ENCODE results near the gene CYP1A2.
"Not testable (repeated sequence)": the region's sequence is repeated elsewhere in the genome, so short reads cannot be mapped to it uniquely, and the experiment has no call there.

Gene CYP1A2, protein sequence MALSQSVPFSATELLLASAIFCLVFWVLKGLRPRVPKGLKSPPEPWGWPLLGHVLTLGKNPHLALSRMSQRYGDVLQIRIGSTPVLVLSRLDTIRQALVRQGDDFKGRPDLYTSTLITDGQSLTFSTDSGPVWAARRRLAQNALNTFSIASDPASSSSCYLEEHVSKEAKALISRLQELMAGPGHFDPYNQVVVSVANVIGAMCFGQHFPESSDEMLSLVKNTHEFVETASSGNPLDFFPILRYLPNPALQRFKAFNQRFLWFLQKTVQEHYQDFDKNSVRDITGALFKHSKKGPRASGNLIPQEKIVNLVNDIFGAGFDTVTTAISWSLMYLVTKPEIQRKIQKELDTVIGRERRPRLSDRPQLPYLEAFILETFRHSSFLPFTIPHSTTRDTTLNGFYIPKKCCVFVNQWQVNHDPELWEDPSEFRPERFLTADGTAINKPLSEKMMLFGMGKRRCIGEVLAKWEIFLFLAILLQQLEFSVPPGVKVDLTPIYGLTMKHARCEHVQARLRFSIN

DNA sequence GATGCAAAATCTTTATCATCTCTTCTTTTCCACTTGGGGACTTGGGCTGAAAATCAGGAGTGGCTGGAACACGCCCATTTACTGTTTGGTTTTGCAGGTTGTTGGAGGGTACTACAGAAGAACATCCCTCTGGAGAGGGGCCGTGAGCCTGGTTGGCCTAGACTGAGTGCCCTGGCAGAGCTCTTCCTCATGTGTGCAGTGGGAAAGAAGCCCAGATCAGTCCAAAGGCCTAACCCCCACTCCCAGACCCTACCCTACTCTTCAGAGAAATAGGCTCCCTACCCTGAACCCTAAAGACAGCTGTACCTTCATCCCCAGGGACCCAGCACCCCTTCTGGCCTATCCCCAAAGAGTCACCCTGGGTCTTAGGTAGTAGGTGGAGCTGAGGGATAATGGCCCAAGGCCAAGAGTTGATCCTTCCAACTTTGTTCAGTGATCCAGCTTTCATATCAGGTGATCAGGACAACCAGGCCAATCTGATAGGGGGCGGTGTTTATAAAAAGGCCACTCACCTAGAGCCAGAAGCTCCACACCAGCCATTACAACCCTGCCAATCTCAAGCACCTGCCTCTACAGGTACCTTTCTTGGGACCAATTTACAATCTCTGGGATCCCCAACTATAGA, at the start of gene CYP1A2:
Gene CYP1A2, plus strand, starts transcription at position 524 of the 625 bp plus-strand sequence. CDS start 894 bp downstream, outside the sequence.
- DNase-seq, result no peak

DNA sequence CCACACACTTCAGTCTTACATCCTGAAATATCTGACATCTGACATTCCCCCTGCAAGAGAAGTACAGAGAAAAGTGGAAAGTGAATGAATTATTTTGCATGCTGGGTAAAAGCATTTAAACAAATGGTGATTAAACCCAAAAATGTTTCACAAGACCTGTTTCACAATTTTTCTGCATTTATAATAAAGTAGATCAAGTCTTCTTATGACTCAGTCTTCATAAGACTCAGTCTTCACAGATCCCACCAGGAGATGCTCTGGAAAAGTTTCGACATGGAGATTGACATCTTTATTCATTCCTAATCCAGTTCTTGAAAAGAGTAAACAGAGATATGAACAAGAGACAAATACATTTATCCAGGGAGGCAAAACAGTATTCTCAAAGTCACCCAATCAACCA, 39.6 kb upstream of the CYP1A2 start:
- DNase-seq, result peak; percentile 26

DNA sequence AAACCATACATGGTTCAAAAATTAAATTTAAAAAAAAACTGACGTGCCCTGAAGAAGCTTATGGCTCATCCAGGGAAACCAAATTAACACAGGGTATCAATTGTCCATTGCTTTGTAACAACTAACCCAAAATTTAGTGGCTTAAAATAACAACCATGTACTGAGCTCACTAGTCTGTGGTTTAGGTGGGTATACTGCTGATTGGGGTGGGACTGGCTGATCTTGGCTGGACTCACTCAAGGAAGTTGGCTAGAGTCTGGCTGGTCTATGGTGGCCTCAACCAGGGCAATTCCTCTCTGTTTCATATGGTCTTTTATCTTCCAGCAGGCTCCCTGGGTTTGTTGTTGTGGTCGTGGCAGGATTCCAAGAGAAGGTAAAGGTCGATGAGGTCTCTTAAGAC, 38.8 kb upstream of the CYP1A2 start:
- DNase-seq, result no peak

DNA sequence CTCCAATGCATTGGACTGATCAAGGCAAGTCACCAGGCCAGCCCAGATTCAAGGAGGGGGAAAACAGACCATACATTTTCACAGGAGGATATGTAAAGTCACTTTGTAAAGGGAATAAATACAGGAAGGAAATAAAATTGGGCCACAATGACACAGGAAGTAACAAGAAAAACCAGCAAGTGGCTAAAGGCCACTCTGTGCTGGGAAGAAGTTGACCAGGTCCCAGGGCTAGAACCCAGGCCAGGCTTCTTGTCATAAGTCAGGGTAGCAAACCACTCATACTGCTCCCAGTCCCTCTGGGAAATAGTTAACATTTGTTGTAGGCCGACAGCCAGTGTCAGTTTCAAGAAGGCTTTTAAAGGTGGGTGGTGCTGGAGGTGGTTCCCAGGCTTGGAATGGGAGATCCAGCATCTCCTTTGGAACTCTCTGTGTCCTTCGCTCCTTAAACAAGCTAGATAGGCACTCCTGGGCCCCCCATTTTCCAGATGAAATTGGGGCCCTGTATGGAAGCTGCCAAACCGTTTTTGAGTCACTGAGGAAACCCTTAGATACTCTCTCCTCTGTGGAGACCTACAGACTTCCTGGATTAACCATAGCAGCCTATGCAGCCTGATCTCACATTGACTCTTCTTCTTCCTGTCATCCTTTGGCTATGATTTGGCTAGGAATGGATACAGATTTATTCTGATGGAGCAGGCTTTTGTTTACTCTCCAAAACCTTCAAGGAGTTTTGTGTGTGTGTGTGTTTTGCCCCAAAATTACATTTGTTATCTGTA, 38.1 kb upstream of the CYP1A2 start:
- DNase-seq, result no peak

DNA sequence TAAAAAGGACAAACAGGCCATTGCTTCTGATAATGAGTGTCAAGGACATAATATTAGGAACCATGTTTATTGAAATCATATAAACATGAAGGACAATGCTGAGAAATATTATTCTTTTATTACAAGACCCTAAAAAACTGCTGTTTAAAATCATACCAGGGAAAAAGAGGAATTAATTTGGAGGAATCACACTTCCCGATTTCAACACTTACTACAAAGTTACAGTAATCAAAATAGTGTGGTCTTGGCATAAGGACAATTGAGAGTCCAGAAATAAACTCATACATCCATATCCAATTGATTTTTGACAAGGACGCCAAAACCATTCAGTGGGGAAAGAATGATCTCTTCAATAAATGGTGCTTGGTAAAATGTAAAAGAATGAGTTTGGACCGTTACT, 36.3 kb upstream of the CYP1A2 start:
- DNase-seq, result peak; percentile 36

DNA sequence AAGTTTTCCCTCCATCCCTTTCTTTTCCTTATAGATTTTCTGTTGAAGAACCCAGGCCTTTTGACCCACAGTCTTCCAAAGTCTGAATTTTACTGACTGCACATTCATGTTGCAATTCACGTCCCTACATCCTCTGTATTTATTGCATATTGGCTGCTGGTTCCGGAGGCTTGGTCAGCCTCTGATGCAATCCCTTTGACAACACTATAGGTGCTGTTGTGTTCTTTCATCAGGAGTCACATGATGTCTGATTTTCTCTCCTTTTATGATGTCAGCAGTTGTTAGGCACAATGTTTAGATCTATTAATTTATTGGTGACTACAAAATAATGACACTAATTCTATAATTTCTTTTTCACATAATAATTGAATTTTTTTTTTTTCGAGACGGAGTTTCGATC, 32.0 kb upstream of the CYP1A2 start:
- peak; percentile 68 for DNase-seq

DNA sequence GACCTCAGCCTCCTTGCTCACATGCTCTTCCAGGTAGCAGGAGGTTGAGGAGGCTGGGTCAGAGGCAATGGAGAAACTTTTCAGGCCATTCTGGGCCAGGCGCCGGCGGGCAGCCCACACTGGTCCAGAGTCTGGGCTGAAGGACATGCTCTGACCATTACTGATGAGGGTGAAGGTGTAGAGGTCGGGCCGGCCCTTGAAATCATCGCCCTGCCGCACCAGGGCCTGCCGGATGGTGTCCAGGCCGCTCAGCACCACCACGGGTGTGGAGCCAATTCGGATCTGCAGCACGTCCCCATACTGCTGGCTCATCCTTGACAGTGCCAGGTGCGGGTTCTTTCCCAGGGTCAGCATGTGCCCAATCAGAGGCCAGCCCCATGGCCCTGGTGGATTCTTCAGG, 26.1 kb upstream of the CYP1A2 start:
- no peak for DNase-seq

DNA sequence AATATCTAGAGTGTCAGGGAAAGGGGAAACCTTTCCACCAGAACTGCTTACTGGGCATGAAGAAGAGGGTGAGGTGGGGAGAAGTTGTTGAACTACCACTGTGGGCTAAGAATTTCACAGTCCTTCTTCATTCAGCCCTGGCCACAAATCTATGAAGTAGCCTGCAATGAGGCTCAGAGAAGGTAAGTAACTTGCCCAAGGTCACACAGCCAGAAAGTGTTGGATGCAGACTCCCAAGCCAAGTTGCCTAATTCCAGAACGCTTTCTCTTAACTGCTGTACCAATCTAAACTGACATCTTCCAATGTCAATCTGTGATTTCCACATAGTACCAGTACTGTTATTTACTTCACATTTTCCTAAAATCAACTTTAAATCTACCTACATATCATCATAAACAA, 25.5 kb upstream of the CYP1A2 start:
- DNase-seq, result no peak

DNA sequence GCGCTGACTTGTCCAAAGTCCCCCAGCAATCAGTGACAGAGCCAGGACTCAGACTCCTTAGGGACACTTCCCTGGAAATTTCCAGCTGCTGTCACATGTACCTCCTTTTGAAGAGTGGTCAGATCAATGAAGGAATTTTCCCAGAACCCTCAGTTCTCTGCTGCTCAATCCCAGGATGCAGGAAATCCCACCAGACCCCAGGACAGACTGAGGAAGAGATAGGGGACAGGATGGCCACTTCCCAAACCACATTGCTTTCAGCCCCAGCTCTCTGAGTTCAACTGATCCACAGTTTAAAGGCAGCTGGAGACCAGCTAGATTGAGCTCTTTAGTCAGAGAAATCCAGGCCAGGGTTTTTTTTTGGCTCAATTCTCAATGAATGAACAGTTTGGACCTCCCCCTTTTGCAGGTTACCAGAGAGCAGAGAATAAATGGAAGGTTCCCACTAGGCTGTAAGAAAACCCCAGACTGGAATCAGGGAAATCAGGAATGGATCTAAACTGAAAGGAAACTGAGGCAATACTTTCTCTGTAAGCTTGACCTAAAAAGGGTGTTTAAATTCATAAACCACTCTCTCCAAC, 24.8 kb upstream of the CYP1A2 start:
- DNase-seq, result peak; percentile 54

DNA sequence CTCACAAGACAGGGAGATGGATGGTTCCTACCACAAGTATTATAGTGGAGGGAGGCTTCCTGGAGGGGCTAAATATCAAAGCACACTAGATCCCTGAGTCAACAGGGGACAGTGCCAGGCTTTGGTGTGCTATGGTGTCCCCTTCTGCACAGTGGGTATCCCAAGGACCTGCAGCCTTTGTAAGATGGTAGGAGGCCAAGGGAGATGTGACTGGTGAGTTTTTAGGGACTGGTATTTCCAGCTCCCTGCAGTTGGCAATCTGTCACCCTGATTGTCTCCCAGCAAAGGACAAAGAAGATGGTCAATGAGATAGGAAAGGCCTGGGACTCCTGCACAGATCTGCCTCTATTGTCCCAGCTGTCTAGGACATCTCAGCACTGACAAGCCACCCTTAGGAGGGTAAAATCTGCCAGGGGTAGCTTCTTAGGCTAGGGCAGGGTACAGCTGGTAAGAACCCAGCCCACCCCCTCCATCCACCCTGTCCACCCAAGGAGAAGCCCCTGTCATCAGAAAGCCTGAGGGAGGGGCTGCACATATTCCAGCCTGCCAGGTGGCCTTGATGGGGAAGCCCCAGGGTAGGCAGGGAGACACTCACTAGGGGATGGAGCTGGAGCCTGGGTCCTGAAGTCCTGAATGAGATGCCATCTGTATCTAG, 23.9 kb upstream of the CYP1A2 start:
- no peak for DNase-seq

DNA sequence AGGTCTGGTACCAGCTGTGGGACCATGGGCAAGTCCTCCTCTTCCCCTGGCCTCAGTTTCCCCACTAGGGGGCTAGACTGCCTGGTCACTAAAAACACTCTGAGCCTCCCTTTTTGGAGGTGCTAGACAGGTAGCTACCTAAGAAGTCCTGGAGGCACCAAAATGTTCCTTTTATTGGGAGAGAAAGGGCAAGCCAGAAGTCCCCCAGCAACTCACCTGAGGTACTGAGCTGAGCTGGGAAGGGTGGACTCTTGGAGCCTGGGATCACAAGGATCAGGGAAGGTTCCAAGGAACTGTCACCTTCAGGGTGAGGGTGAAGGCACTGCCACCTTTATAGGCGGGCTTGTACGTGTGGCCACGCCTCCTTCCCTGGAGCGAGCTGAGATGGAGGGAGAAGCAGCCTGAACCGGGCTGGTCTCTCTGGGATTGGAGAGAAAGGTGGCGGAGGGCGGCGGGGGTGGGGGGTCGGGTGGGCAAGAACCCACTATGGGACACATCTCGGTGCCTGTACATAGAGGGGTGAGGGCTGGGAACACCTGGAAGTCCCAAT, 23.3 kb upstream of the CYP1A2 start, which contains the start of gene CYP1A1:
Gene CYP1A1, minus strand, starts transcription at position 304 of the 550 bp plus-strand sequence. CDS start 2,431 bp downstream, outside the sequence.
- DNase-seq, result no peak

DNA sequence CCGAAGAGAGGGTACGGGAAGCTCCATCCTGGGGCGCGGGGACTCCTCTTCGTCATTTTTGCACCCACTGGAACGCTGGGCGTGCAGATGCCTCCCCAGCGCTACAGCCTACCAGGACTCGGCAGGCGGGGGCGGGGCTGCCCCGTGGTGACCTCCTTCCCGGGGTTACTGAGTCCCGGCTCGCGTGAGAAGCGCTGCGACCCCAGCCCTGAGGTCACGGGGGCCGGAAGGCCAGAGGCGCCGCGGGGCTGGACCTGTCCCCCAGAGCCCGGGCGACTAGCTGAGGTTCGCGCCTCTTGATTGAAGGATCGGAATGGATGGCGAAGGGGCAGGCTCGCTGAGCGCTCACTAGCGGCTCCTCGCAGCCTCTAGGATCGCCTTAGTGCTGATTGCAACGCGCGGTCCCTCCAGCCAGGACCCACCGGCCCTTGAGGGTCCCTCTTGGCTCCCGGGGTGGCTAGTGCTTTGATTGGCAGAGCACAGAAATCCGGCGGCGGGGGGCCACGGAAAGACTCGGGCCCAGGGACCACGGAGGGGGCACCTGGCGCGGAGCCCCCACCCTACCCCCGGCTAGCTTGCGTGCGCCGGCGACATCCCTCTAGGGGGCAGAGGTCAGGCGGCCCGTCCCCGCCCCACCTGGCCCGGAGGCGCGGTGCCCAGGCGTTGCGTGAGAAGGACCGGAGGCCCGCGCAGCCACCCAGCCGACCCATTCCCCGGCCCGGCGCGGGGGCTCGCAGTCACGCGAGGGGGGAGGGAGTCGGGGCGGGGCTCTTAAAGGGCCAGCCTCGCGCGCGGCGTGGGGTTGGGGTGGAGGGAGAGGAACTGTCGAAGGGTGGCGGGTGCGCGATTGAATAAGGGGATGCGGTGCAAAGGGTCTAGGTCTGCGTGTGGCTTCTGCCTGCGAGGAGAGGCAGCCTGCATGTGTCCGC, 22.5 kb upstream of the CYP1A2 start:
- peak; percentile 49 for DNase-seq

DNA sequence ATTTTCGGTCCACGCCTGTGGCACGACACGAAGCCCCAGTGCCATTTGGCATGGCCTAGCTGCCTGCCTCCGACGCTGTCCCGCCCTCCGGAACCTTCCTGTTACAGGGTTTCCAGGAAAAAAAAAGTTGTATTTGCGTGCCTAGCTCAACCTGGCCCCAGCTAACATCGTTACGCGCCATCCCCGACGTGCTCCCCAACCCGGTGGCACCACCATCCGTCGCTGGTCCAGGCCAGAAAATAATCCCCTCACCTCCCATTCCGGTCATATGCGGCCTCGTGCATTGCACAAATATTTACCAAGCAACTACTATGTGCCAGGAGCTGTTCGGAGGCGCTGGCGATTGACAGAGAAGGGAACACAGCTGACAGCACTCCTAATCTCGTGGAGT, 21.9 kb upstream of the CYP1A2 start:
- DNase-seq, result no peak

DNA sequence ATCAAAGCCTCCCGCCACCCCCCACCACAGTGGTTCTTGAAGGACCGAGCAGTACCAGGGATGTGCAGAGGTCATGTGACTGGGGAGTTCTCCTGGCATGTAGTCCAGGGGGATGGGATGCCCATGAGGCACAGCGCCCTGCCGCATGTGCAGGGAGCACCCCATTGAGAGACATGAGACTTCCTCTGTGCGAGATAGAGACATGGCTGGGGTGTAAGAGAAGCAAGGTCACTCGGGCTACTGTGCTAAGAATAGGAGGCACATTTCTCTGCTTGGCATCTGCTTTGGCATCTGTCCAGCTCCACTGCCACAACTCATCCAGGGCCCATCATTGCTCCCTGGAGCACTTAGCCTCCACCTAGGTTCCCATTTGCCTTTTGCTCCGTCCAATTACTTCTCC, 20.9 kb upstream of the CYP1A2 start:
- DNase-seq, result no peak

DNA sequence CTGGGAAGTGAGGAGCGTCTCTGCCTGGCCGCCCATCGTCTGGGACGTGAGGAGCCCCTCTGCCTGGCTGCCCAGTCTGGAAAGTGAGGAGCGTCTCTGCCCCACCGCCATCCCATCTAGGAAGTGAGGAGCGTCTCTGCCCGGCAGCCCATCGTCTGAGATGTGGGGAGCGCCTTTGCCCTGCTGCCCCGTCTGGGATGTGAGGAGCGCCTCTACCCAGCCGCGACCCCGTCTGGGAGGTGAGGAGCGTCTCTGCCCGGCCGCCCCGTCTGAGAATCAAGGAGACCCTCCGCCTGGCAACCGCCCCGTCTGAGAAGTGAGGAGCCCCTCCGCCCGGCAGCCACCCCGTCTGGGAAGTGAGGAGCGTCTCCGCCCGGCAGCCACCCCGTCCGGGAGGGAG, 19.9 kb upstream of the CYP1A2 start:
- DNase-seq, result not testable (repeated sequence)

DNA sequence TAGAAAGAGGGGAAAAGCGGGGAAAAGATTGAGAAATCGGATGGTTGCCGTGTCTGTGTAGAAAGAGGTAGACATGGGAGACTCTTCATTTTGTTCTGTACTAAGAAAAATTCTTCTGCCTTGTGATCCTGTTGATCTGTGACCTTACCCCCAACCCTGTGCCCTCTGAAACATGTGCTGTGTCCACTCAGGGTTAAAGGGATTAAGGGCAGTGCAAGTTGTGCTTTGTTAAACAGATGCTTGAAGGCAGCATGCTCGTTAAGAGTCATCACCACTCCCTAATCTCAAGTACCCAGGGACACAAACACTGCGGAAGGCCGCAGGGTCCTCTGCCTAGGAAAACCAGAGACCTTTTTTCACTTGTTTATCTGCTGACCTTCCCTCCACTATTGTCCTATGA, 19.3 kb upstream of the CYP1A2 start:
- DNase-seq, result not testable (repeated sequence)

DNA sequence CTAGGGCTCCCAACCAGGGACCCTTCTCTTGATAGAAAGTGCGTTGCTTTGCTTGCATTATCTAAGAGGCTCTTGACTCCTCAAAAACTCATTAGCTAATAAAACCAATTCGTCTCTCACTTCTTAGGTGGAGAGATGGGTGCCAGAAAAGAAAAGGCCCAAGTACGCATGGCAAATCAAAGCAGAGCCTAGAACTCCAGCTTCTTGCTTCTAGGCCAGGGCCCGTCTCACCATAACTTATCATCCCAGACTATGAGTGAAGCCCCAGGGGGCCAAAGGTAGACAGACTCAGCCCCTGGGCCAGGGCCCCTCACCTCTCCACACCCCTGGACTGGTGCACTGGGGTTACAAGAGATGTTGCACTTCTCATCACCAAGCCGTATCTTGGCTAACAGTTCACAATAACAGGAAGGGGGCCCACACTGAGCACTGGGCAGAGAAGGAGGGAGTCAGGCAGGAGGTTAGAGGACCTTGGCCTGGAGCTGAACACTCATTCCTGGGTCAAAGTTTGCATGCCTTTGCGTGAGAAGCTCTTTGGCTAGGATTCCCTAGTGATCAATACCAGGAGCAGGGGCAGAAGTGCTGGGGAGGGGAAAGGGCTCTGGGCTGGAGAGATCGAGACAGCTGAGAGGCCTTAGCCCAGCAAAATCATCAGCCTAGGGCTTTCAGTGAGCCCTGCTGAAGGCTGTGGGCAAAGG, 17.9 kb upstream of the CYP1A2 start:
- no peak for DNase-seq

DNA sequence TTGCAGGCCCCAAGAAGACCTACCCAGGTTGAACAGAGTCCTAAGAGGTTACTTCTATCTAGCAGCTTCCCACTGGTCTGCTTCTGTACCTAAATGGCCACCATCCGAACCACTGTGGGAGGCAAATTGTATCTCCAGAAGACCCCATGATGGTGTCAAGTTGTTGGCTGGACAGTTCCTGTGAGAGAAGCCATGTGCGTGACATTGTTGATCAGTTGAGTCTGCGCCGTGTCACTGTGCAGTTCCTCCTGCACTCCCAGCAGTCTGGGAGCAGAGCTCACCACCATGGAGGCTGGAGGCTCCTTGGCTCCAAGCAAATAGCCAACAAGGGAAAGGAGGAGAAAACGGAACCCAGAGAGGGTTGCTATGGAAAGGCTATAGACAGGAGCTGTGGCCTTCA, 15.8 kb upstream of the CYP1A2 start:
- DNase-seq, result no peak

DNA sequence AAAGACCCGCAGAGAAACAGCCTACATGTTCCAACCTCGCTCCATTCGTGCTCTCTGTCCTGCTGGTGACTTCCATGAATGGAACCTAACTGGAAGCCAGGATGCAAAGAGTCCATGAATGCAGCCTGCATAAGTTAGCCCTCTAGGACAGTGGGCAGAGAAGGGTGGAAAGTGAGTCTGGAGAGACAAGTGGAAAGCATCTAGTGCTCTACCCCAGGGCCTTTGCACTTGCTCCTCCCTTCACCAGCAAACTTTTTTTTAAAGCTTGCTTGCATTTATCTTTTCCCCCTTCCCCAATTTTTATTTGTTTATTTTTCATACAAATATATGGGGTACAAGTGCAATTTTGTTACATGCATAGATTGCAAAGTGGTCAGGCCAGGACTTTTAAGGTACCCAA, 15.4 kb upstream of the CYP1A2 start:
- no peak for DNase-seq

DNA sequence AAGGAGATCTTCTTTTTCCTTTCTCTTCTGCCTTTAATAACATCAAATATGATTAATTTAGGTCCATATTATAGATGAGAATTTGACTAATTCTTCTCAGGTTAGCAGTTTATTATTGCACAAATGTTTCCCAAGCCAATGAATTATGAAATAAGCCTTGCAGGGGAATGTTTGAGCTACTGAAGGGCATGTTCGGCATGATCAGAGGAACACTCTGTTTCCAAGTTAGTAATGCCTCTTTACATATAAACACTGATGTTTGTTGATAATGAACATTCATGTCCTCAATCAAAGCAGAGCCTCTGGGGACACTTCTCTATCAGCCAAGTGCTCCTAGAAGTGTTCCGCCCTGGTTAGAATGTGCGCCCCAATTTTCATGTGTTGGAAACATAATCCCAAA, 13.3 kb upstream of the CYP1A2 start:
- no peak for DNase-seq
